ENCODE measurements around the gene SEC23IP. TPM values are rescaled to one million over a fixed set of nuclear protein-coding genes. Genes with fewer than 3 reads are reported as not detected.

SEC23IP gene
- total RNA-seq, 1 donor from 2014 or later: 39.2 TPM

DNA sequence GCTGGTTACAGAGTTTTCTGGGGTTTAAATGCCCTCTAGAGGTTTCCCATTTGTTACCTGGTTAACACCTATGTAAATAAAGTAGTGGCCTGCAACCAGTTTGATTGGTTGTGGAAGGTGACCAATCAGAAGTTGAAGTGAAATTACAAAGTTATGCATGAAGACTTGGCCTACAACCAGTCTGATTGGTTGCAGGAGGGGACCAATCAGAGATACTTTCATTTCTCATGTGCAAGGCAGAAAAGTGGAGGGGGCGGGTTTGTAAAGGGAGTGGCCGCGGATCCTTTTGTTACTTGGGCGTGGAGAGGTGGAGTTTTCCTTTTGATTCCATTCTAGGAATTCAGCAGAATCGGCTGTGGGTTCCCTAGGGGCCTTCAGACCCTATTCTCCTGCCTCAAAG lies 80.8 kb downstream of the SEC23IP start:
- peaks cover 5% of the 10 kb centered on the region for H3F3A ChIP-seq (ENCODE audit: low read depth)
- Mint-ChIP-seq H3K4me3 (no peak overlapping the region), H3K27me3 (ENCODE audit: insufficient read depth, low read depth) (peaks cover 10% of the 10 kb centered on the region), H3K36me3 (no peaks in the 10 kb centered on the region), H3K9me3 (peaks cover 2% of the 10 kb centered on the region), H3K27ac (no peak overlapping the region), H3K4me1 (no peaks in the 10 kb centered on the region)
- H3K9me3 ChIP-seq (ENCODE audit: low read depth): no peaks in the 10 kb centered on the region
- H2AFZ ChIP-seq (replicated peaks): peak overlapping the region; percentile 9
- no peaks in the 10 kb centered on the region for H4K20me1 ChIP-seq (ENCODE audit: low read depth)
- H3K27ac ChIP-seq: no peak overlapping the region
- H3K4me1 ChIP-seq: no peaks in the 10 kb centered on the region
- no peak overlapping the region for H3K9ac ChIP-seq
- no peaks in the 10 kb centered on the region for H3K79me2 ChIP-seq (ENCODE audit: low read depth)
- no peaks in the 10 kb centered on the region for H3K36me3 ChIP-seq
- no peak overlapping the region for H3K4me3 ChIP-seq
- TF ChIP-seq, protein P1, sequence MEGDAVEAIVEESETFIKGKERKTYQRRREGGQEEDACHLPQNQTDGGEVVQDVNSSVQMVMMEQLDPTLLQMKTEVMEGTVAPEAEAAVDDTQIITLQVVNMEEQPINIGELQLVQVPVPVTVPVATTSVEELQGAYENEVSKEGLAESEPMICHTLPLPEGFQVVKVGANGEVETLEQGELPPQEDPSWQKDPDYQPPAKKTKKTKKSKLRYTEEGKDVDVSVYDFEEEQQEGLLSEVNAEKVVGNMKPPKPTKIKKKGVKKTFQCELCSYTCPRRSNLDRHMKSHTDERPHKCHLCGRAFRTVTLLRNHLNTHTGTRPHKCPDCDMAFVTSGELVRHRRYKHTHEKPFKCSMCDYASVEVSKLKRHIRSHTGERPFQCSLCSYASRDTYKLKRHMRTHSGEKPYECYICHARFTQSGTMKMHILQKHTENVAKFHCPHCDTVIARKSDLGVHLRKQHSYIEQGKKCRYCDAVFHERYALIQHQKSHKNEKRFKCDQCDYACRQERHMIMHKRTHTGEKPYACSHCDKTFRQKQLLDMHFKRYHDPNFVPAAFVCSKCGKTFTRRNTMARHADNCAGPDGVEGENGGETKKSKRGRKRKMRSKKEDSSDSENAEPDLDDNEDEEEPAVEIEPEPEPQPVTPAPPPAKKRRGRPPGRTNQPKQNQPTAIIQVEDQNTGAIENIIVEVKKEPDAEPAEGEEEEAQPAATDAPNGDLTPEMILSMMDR (IDR thresholded peaks at IDR 0.05): no peak
- no peak for TF ChIP-seq EZH2 (IDR thresholded peaks at IDR 0.05)
- no peak for TF ChIP-seq EZH2phosphoT487 (IDR thresholded peaks at IDR 0.05)
- H3K4me2 ChIP-seq: no peak overlapping the region
- DNase-seq (ENCODE audit: low spot score): peak; percentile 30
- H3K27me3 ChIP-seq: no peaks in the 10 kb centered on the region

DNA sequence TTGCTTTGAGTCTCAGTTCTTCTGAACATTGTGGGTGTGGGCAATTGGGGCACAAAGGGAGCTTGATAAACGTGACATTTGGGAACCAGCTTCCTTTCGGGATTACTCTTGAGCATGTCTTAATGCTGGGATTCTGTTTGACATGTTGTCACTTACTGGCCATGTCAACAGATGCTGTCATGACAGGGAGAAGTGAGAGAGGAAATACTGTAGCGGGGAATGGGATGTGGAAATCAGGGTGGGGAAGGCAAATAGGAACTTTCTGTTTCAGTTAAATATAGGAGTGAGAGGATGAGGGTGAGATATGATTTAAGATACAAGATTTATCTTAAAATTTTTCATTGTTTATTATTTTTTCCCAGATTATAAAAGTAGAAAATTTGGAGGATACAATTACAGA lies 83.9 kb downstream of the SEC23IP start:
- no peak overlapping the region for H2AFZ ChIP-seq (replicated peaks)
- no peaks in the 10 kb centered on the region for H3K79me2 ChIP-seq (ENCODE audit: low read depth)
- no peaks in the 10 kb centered on the region for H3K27me3 ChIP-seq
- peaks cover 5% of the 10 kb centered on the region for H3F3A ChIP-seq (ENCODE audit: low read depth)
- H3K27ac Mint-ChIP-seq: no peak overlapping the region
- H3K9ac ChIP-seq: no peak overlapping the region
- DNase-seq (ENCODE audit: low spot score): no peak
- H3K27me3 Mint-ChIP-seq (ENCODE audit: insufficient read depth, low read depth): peaks cover 4% of the 10 kb centered on the region
- no peaks in the 10 kb centered on the region for H3K36me3 ChIP-seq
- TF ChIP-seq EZH2 (IDR thresholded peaks at IDR 0.05): no peak
- no peak for TF ChIP-seq EZH2phosphoT487 (IDR thresholded peaks at IDR 0.05)
- TF ChIP-seq, protein P1 (IDR thresholded peaks at IDR 0.05): no peak
- H3K27ac ChIP-seq: no peak overlapping the region
- no peaks in the 10 kb centered on the region for H3K4me1 Mint-ChIP-seq
- H3K4me1 ChIP-seq: no peaks in the 10 kb centered on the region
- H3K4me3 ChIP-seq: no peak overlapping the region
- no peak overlapping the region for H3K4me2 ChIP-seq
- no peaks in the 10 kb centered on the region for H3K9me3 Mint-ChIP-seq
- H3K4me3 Mint-ChIP-seq: no peak overlapping the region
- H4K20me1 ChIP-seq (ENCODE audit: low read depth): no peaks in the 10 kb centered on the region
- no peaks in the 10 kb centered on the region for H3K9me3 ChIP-seq (ENCODE audit: low read depth)
- no peaks in the 10 kb centered on the region for H3K36me3 Mint-ChIP-seq

DNA sequence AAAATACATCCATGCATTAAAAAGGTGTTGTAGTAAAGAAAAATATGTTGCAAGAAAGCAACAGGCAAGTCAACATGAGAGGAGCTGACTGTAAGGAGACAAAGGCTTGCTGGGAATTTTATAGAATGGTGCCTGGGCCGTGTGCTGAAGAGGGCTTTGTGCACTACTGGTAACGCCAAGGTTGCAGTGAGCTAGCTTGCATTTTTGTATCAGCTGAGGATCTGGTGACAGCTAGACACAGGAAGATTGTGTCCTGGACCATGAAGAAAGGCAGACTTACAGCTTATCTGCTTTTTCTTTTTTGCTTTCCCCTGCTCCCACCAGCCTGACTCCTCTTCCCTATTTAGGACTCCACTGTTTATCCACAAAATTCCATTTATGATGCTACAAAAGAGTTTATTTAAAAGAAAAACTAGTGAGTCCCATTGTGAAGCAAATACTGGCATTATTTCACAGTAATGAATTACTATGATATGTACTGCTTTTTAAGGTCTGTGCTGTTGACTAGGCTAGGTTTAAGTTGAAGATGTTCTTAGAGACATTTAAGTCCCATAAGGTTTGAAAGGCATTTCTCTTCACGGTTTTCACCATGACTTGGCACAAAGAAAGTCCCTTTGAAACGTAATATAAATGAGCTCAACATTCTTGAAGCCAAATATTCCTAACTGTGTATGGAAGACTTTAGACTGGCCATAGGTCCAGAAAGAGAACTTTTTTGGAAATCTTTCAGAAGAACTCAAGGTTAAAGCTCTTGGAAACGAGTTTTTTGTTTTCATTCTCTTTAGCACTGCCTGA lies 88.6 kb downstream of the SEC23IP start:
- Histone ChIP-seq H3K4me1 (no peaks in the 10 kb centered on the region), H4K20me1 (ENCODE audit: low read depth) (no peaks in the 10 kb centered on the region), H3K4me2 (no peak overlapping the region), H3K4me3 (no peak overlapping the region), H3K9ac (no peak overlapping the region), H2AFZ (replicated peaks) (peak overlapping the region; percentile 26), H3F3A (ENCODE audit: low read depth) (no peaks in the 10 kb centered on the region), H3K27me3 (no peaks in the 10 kb centered on the region), H3K36me3 (no peaks in the 10 kb centered on the region), H3K79me2 (ENCODE audit: low read depth) (no peaks in the 10 kb centered on the region), H3K9me3 (ENCODE audit: low read depth) (no peaks in the 10 kb centered on the region), H3K27ac (no peak overlapping the region)
- H3K9me3 Mint-ChIP-seq: peaks cover 4% of the 10 kb centered on the region
- H3K4me3 Mint-ChIP-seq: no peak overlapping the region
- no peak overlapping the region for H3K27ac Mint-ChIP-seq
- H3K36me3 Mint-ChIP-seq: no peaks in the 10 kb centered on the region
- no peaks in the 10 kb centered on the region for H3K4me1 Mint-ChIP-seq
- TF ChIP-seq EZH2 (IDR thresholded peaks at IDR 0.05) (no peak), EZH2phosphoT487 (IDR thresholded peaks at IDR 0.05) (no peak)
- TF ChIP-seq, protein P1 (IDR thresholded peaks at IDR 0.05): no peak
- no peak for DNase-seq (ENCODE audit: low spot score)
- H3K27me3 Mint-ChIP-seq (ENCODE audit: insufficient read depth, low read depth): no peaks in the 10 kb centered on the region
